ENCODE results near the gene CXorf58.
"Not testable (repeated sequence)": the region's sequence is repeated elsewhere in the genome, so short reads cannot be mapped to it uniquely, and the experiment has no call there.

GRCh38 chrX:23861952-23862351, 45.9 kb upstream of the CXorf58 start:
- TF ChIP-seq, protein P1, sequence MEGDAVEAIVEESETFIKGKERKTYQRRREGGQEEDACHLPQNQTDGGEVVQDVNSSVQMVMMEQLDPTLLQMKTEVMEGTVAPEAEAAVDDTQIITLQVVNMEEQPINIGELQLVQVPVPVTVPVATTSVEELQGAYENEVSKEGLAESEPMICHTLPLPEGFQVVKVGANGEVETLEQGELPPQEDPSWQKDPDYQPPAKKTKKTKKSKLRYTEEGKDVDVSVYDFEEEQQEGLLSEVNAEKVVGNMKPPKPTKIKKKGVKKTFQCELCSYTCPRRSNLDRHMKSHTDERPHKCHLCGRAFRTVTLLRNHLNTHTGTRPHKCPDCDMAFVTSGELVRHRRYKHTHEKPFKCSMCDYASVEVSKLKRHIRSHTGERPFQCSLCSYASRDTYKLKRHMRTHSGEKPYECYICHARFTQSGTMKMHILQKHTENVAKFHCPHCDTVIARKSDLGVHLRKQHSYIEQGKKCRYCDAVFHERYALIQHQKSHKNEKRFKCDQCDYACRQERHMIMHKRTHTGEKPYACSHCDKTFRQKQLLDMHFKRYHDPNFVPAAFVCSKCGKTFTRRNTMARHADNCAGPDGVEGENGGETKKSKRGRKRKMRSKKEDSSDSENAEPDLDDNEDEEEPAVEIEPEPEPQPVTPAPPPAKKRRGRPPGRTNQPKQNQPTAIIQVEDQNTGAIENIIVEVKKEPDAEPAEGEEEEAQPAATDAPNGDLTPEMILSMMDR (IDR thresholded peaks at IDR 0.05) = not testable (repeated sequence)
- not testable (repeated sequence) for TF ChIP-seq EP300, POLR2A, POLR2AphosphoS5 (IDR thresholded peaks at IDR 0.05)
